Peyer's patch (tissue), 4 donors: Measurements from ENCODE around the gene PHF2. TPM values are rescaled to one million over a fixed set of nuclear protein-coding genes. Genes with fewer than 3 reads are reported as not detected.
A peak's percentile ranks its signal among the peaks of the same experiment; 100 is the strongest.
"Not testable (repeated sequence)": the region's sequence is repeated elsewhere in the genome, so short reads cannot be mapped to it uniquely, and the experiment has no call there.

Experiments
- DNase-seq, 3 donors: peaks; one replicate each; pipeline ENCODE4 v3.0.0-alpha.2; 2017 to 2019
- H3K27ac ChIP-seq, 4 donors: fragments of 200-600 bp; sonication (generic); one replicate each; pipeline ENCODE4 v1.5.1; 2016 to 2019
- H3K27me3 ChIP-seq, 2 donors: fragments of 200-600 bp; sonication (generic); one replicate each; pipeline ENCODE4 v1.5.1; 2019
- H3K36me3 ChIP-seq, 3 donors: fragments of 200-600 bp; sonication (generic); one replicate each; pipeline ENCODE4 v1.5.1; 2016 to 2019
- H3K4me1 ChIP-seq, 4 donors: fragments of 200-600 bp; sonication (generic); one replicate each; pipeline ENCODE4 v1.5.1; 2016 to 2019
- H3K4me3 ChIP-seq, 4 donors: fragments of 200-600 bp; sonication (generic); 1 replicate in 3 of 4; 2 replicates in 1 of 4; pipeline ENCODE4 v1.5.1; 2016 to 2019; ENCODE audit warnings: mild to moderate bottlenecking in 1 of 4
- H3K9me3 ChIP-seq, 4 donors: fragments of 200-600 bp; sonication (generic); one replicate each; pipeline ENCODE4 v1.5.1; 2016 to 2019; ENCODE audit warnings: mild to moderate bottlenecking in 1 of 4
- CTCF ChIP-seq, 6 experiments: fragments of 450-650 bp in 4 of 6; fragments of 200-600 bp in 2 of 6; sonication (generic) in 1 of 6; IDR thresholded peaks; one replicate each; pipeline ENCODE4 v1.5.1; 2017 to 2019; ENCODE audit warnings: antibody characterized with exemption in 6 of 6, mild to moderate bottlenecking in 3 of 6, moderate library complexity in 1 of 6
- POLR2A ChIP-seq, 2 donors: fragments of 450-650 bp; IDR thresholded peaks; one replicate each; pipeline ENCODE4 v1.5.1; 2017; ENCODE audit warnings: antibody characterized with exemption in 2 of 2, mild to moderate bottlenecking in 2 of 2, moderate library complexity in 2 of 2
- total RNA-seq, 4 donors: library from RNA; depleted of rRNA; stranded (reverse); fragments of >200 nt; gene quantifications; one replicate each; pipeline ENCODE4 v1.1.0, GENCODE V29; 2016

Gene PHF2
- total RNA-seq, 4 donors from 2014 or later = 12.3 to 26.4 (median 19.5) TPM

- Histone ChIP-seq H3K27me3 (no peaks in the 10 kb centered on the region), H3K9me3 (no peaks in the 10 kb centered on the region), H3K4me3 (no peak overlapping the region), H3K27ac (no peak overlapping the region), H3K4me1 (no peaks in the 10 kb centered on the region), H3K36me3 (peaks cover 0 to 61% (median 0%) of the 10 kb centered on the region in 3 donors)
- TF ChIP-seq CTCF (IDR thresholded peaks at IDR 0.05) (no peak), POLR2A (IDR thresholded peaks at IDR 0.05) (no peak)
- peak in 2 of 3 donors; percentile 27 to 39 for DNase-seq
Measured at GRCh38 chr9:93664549-93665120, 88.3 kb downstream of the PHF2 start.

- TF ChIP-seq POLR2A (IDR thresholded peaks at IDR 0.05) (no peak), CTCF (IDR thresholded peaks at IDR 0.05) (no peak)
- H3K9me3 ChIP-seq = no peaks in the 10 kb centered on the region
- H3K27me3 ChIP-seq = no peaks in the 10 kb centered on the region
- no peak overlapping the region for H3K27ac ChIP-seq
- H3K36me3 ChIP-seq = peaks cover 0 to 55% (median 0%) of the 10 kb centered on the region in 3 donors
- H3K4me3 ChIP-seq = no peak overlapping the region
- H3K4me1 ChIP-seq = no peaks in the 10 kb centered on the region
- peak in 2 of 3 donors; percentile 19 to 34 for DNase-seq
Measured at GRCh38 chr9:93665128-93665636, 88.8 kb downstream of the PHF2 start.

GRCh38 chr9:93665637-93666438 lies 89.5 kb downstream of the PHF2 start:
- H3K4me1 ChIP-seq = no peaks in the 10 kb centered on the region
- TF ChIP-seq CTCF (IDR thresholded peaks at IDR 0.05) (no peak), POLR2A (IDR thresholded peaks at IDR 0.05) (no peak)
- DNase-seq = peak in 2 of 3 donors; percentile 40 to 42
- H3K4me3 ChIP-seq = no peak overlapping the region
- H3K27me3 ChIP-seq = no peaks in the 10 kb centered on the region
- H3K27ac ChIP-seq = no peak overlapping the region
- H3K36me3 ChIP-seq = peaks cover 0 to 49% (median 0%) of the 10 kb centered on the region in 3 donors
- H3K9me3 ChIP-seq = no peaks in the 10 kb centered on the region

- peak in 1 of 3 donors; percentile 10 for DNase-seq
- not testable (repeated sequence) for H3K27ac ChIP-seq, H3K9me3 ChIP-seq, H3K27me3 ChIP-seq, H3K4me1 ChIP-seq, H3K4me3 ChIP-seq
- peaks cover 0 to 47% (median 0%) of the 10 kb centered on the region in 3 donors for H3K36me3 ChIP-seq
Measured at GRCh38 chr9:93666439-93666784, 90.0 kb downstream of the PHF2 start.

- no peak for TF ChIP-seq POLR2A (IDR thresholded peaks at IDR 0.05)
- no peak for TF ChIP-seq CTCF (IDR thresholded peaks at IDR 0.05)
- Histone ChIP-seq H3K4me1 (no peaks in the 10 kb centered on the region), H3K27me3 (no peaks in the 10 kb centered on the region), H3K9me3 (no peaks in the 10 kb centered on the region), H3K27ac (no peak overlapping the region), H3K36me3 (peaks cover 0 to 47% (median 0%) of the 10 kb centered on the region in 3 donors), H3K4me3 (no peak overlapping the region)
- peak in 2 of 3 donors; percentile 22 to 42 for DNase-seq
Measured at GRCh38 chr9:93667006-93667405, 90.6 kb downstream of the PHF2 start.

- Histone ChIP-seq H3K27ac (no peak overlapping the region), H3K36me3 (peaks cover 0 to 45% (median 0%) of the 10 kb centered on the region in 3 donors), H3K9me3 (no peaks in the 10 kb centered on the region), H3K27me3 (no peaks in the 10 kb centered on the region), H3K4me1 (no peaks in the 10 kb centered on the region), H3K4me3 (no peak overlapping the region)
- TF ChIP-seq POLR2A (IDR thresholded peaks at IDR 0.05) = no peak
- peak in 2 of 3 donors; percentile 4 to 11 for DNase-seq
Measured at GRCh38 chr9:93667627-93668026, 91.2 kb downstream of the PHF2 start.
